Stimulated activated CD8-positive, alpha-beta memory T cell treated with anti-CD3 and anti-CD28 coated beads, Interleukin-7, amount 100 ng/mL, for 4 hours (primary cell): Measurements from ENCODE around the gene BMP10.

Experiments used
- DNase-seq, 2 donors: peaks; one replicate each; pipeline ENCODE4 v3.0.0-alpha.2; 2020; ENCODE audit warnings: low read depth in 2 of 2

BMP10 gene

DNA sequence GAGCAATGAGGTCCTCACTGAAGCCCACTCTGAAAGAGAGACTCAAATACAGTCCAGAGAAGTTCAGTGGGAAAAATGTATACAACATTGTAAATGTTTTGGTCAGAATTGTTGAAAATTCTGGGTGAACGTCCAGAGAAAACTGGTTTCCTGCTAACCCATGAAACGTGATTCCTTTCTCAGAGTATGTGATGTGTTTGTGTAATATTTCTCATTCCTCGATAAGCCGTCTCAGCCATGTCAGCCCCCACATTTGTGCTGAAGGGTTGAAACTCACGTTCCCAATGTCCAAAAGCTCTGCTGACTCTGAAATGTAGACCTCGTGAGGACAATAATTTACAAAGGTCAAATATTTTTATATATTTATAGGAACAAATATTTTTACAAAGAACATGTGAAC lies 51.6 kb downstream of the BMP10 start:
- DNase-seq, result no peak

DNA sequence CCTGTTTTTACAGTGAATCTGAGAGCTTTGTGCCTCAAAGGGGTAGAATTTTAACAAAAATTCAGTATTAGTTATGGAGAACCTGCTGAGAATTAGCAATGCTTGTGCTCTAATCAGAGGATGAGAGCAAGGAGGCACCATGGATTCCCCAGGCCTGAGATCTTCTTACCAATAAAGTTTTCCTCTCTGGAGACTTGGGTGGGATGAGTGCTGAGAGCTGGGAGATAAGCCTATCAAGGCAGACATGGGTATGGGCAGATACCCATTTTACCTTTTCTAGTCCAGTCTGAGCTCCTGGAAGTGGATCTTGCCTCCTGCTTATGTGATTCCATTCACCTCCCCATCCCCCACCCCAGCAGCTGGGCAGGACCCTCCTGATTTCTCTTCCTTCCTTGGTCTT lies 53.9 kb downstream of the BMP10 start:
- no peak for DNase-seq
